Cardiac ventricle fibroblast (primary cell): ENCODE measurements around the gene SAMD3. TPM values are rescaled to one million over a fixed set of nuclear protein-coding genes. Genes with fewer than 3 reads are reported as not detected.

Experiments used
- total RNA-seq: library from RNA; depleted of rRNA; stranded (reverse); fragments of >200 nt; gene quantifications from 2 replicates; pipeline ENCODE4 v1.2.3, GENCODE V29; 2015

SAMD3 gene
- 0.78 TPM in 1 of 2 replicates, not detected in the other for total RNA-seq

GRCh38 chr6:130222775-130223174, at the start of gene SAMD3:
SAMD3 (minus strand) TSS chr6:130222951; CDS start chr6:130215273, 7,678 bp downstream.

Other genes with a start within 250 kb of the SAMD3 start
- 3.2 and 4.1 TPM in 2 replicates for gene L3MBTL3, start 204.4 kb downstream of the SAMD3 start, total RNA-seq
- gene TMEM200A, start 143.1 kb upstream of the SAMD3 start, total RNA-seq = 0.98 and 1.00 TPM in 2 replicates